Stimulated activated CD8-positive, alpha-beta memory T cell treated with anti-CD3 and anti-CD28 coated beads, Interleukin-15, amount 100 ng/mL, for 48 hours (primary cell): ENCODE results near the gene TMEM144.
"Not testable (repeated sequence)": the region's sequence is repeated elsewhere in the genome, so short reads cannot be mapped to it uniquely, and the experiment has no call there.

Experiments used
- DNase-seq, 2 donors: peaks; one replicate each; pipeline ENCODE4 v3.0.0-alpha.2; 2020; ENCODE audit warnings: low read depth in 2 of 2

The TMEM144 gene

DNA sequence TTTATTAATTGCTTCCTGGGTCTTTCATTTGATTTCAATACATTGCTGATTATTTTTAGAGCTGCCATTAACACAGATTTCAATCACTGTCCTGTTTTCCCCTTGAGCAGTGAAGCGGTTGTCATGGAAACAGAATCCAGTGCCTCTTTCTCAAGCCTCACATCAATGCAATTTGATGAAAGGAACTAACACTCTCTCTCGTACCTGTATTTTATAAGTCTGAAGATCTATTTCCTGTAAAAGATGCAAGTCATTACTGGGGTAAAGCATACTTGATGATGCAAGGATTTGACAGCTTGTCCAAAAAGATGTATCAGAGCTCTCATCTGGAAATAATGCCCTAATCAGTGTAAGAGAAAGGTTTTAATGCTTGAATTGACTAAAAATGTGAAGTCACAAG lies 19.6 kb upstream of the TMEM144 start:
- DNase-seq: no peak

DNA sequence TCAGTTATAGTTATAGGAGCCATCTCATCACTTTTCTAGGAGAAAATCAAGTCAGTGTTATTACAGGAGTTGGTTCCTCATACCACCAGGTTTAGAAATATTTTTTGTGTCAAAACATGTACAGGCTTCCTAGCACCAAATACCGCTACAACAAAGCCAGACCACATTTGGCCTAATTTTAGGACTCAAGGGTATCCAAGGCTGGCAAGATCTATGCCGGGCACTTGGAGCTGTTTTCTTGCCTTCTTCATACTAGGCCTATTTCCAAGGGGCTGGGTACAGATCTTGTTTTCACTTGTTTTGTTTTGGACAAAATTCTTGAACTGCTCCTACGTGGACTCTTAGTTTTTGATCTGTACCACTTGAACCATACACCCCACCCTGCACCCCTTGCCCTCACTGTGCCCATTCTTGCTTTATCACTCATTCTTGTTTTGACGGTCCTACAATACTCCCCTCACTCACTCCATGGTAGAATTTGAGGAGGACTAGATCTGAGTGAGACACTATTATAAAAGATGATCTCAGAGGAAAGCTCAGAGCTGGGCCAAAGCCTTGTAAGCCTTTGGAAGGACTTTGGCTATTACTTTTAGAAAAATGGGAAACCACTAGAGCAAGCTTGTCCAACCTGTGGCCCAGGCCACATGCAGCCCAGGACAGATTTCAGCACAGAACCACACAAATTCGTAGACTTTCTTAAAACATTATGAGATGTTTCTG lies 17.7 kb upstream of the TMEM144 start:
- no peak for DNase-seq

DNA sequence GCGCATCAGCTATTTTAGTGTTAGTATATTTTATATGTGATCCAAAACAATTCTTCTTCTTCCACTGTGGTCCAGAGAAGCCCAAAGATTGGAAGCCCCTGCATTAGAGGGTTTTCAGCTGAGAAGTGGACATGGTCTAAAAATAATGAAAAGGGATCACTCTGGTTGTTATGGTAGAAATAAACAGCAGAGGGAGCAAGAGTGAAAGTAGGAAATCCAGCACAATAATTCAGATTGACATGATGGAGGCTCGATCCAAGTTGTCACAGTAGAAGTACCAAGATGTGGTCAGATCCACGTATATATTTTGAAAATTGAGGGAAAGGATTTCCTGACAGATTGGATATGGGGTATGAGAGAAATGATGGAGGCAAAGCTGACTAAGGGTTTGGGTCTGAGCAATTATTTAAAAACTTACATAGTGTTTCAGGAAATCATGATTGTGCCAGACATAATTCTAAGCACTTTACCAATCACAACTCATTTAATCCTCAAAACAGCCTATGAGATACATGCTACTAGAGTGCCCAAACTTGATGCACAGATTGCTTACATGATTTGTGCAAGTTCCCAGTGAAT lies 17.0 kb upstream of the TMEM144 start:
- DNase-seq: no peak

DNA sequence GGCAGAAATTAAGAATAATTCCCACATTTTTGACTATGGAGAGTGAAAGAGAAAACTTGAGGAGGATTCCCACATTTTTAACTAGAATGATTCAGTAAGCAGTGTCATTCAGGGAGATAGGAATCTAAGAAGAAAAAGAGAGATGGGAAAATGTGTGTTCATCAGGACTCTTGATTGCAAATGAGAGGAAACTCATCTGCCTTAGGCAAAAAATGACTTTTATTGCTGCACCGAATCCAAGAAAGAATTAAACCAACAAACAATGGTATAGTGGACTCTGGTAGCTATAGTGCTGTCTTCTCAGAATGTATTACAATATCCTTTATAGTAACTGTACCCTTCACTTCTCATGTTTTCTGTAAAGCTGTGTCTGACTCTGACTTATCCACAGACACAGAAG lies 15.0 kb upstream of the TMEM144 start:
- DNase-seq: no peak

DNA sequence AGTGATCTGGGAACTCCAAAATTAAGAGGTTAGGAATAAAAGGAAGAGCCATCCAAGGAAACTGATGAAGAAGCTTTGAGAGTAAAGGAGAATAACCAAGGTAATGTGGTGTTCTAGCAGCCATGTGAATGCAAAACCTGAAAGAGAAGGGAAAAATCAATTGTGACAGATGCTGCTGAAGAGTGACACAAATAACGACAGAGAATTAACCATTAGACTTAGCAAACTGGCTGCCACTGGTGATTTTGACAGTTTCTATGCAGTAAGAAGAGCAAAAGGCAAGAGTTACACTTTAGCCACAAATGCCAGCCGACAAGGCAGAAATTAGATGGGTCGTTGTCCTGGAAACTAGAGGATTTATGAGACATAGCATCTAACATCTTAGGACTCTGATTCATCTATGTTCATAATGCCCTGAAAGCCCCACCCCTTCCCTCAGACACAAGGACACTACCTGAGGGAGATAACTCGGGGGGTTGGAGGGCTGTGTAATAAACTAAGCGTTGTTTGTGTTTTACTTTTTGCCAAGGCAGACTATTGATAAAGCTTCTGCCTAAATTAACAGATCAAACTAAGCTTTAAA lies 13.0 kb upstream of the TMEM144 start:
- DNase-seq: no peak

DNA sequence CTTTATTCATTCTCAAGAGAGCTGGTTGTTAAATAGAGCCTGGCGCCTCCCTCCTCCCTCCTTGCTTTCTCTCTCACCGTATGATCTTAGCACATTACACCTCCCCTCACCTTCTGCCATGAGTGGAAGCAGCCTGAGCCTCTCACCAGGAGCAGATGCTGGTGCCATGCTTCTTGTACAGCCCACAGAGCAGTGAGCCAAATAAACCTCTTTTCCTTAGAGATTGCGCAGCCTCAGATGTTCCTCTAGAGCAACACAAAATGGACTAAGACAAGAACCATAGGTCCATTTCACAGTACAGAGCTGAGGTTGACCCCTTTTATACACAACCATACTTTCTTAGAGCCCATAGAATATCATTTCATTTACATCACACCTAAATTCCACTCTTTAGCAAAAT lies 10.1 kb upstream of the TMEM144 start:
- DNase-seq: no peak

DNA sequence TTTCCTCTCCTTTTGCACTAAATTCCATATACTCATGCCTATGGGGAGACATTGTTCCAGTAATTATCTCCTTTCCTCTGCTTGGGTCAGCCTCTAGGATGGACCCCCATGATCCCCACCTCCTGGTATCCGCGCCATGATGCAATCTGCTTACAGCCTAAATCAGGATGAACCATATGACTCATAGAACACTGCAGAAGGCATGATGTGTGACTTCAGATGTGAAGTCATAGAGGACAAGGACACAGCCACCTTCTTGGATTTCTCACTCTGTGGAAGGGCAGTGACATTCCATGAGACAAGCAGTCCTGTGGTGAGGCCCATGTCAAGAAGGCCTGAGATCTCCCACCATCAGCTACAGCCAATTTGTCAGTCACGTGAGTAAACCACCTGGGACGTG lies 9.0 kb upstream of the TMEM144 start:
- no peak for DNase-seq

DNA sequence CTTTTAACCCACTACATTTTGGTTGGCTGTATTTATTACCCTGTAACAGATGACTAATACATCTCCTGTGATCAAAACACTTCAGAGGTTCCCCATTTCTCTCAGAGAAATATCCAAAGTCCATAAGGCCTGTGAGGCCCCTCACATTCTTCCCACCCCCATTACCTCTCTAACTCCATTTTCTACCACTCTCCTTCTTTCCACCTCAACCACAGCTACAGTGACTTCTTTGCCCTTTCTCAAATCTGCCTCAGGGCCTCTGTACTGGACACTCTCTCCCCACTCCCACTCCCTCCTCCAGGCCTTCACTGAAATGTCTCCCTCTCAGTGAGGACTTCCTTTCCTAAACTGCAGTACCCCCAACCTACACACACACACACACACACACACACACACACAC lies 8.4 kb upstream of the TMEM144 start:
- no peak for DNase-seq

DNA sequence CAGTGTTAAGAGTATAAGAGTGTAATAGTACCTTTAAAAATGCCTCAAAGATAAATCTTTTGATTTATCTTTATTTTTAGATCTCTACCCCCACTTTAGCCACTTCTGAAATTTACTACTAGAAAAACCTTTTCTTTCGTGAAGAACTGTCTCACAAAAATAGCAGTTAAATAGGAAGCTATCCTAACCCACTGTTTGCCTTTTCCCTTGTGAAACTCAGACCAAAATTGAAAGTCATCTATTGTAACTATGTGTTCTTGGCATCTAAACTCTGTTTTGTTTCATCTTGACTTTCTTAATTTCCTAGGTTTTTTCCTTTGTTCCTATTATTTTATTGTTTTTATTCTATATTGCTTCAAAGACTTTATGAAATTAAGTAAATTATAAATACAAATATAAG lies 7.8 kb upstream of the TMEM144 start:
- no peak for DNase-seq

DNA sequence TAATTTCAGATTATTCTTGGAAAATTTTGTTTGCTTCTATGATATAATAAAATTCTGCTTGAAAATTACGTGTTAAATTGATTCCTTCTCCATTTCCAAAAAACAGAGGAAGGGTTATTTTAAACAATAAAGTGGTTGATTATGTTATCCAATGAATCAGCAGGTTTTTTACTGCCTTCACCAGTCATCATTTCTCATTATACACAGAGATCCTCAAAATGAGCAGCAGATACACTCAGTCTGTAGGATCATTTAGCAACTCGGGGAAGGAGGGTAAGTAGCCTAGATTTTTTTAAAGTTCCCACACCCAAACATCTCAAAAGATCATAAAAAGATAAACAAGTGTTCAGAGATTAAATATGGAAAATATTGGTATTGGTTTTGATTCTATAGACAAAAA lies 6.8 kb upstream of the TMEM144 start:
- no peak for DNase-seq

DNA sequence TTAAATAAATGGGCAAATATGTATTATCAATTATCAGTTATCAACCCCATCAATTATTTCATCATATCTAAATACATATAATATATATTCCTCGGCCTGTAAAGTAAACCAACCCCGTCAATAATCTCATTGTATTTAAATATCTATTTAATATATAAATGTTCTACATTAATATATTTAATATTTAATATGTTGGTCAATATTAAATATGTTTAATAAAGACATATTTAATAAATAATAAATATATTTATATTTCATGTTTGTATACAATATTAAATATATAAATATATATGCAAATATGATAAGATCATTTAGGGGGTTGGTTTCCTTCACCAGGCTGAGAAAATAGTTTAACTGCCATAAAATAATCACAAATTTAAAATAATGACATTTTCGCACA lies 6.4 kb upstream of the TMEM144 start:
- DNase-seq: no peak

DNA sequence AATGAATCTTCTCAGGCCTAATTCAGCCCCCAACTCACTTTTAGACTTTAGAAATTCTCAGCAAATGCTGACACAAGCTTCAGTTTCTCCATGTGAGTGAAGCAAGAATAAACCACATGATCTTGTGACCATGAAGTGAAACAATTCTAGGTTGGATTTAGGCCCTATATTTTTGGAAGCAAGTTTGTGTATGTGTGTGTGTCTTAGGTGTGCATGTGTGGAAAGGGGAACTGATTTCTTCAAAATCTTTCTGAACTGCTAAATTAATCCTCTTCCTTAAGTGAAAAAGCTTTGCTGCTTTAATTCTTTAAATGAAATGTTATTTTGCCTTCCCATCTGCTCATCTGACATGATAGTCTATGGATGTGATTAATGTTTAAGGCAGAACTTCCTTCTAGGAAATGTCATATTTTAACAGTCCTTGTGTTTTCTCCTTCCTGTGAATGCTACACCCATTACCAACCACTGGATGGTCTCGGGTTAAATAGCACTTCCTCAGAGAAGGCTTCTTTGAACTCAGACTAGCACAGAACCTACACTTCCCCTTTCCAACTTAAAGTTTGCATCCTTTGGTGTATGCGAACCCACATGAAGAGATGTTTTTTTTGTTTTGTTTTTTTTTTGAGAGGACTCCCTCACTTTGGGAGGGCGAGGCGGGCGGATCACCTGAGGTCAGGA lies 1.2 kb upstream of the TMEM144 start:
- DNase-seq: no peak

DNA sequence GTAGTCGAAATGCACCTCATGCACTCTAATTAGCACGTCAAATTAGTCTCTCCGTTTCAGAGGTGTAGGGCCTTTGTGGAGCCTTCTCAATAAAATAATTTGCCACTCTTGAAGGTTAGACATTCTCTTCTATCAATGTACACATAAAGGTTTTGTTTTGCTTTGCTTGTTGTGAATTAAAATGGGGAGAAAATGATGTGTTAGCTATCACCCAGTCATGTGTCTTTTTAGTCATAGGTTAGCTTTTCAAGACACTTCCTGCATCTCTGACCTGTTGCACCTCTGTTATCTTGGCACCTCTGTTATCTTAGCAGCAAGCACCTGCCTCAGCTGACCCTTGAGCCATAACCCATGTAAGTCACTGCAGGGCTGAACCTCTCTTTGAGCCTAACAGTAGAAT lies 936 bp downstream of the TMEM144 start:
- DNase-seq: no peak

DNA sequence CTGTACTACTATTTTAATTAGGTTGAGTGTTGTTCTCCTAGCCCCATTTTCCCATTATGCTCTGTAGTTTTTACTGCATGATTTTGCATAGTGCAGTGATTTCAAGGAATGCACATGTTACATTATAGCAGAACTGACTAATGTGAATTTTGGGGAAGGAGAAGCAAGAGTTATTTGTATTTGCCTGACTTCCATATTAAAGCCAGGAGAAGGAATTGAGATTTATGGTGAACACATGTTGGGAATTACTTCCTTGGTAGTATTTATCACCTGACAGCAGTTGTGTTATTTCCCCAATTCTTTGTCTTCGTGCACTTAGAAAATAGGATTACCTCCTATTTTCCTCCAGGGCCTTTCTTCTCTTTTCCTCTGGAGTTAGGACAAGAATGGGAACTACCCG lies 3.2 kb downstream of the TMEM144 start:
- DNase-seq: no peak

DNA sequence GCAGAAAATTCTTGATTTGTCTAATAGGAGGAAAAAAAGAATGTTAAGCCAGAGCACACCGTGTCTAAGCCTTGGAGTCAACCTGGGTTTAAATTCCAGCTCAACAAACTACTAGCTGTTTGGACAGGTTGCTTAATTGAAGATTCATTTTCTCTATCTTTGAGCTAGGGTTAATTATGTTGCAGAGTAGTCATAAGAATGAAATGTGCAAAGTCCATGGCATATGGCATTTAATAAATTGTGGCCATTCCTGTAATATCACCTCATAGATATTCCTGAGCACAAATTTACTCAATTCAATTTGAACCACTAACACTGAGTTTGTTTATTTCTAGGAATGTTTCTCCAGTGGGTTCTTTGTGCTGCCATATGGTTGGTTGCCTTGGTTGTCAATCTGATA lies 4.6 kb downstream of the TMEM144 start:
- no peak for DNase-seq

DNA sequence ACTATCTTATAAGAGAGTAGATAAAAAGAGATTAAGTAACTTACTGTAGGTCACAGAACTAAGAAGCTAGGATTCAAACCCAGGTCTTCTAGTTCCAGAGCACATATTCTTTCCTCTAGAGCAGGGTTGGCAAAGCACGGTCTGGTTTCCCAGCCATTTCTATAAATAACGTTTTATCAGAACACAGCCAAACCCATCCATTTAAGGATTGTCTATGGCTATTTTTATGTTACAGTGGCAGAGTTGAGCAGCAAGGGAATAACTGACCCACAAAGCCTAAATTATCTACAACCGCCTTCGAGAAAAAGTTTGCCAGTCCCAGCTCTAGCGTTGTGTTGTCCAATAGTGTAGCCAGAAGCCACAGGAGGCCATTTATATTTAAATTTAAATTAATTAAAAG lies 7.5 kb downstream of the TMEM144 start:
- DNase-seq: no peak

DNA sequence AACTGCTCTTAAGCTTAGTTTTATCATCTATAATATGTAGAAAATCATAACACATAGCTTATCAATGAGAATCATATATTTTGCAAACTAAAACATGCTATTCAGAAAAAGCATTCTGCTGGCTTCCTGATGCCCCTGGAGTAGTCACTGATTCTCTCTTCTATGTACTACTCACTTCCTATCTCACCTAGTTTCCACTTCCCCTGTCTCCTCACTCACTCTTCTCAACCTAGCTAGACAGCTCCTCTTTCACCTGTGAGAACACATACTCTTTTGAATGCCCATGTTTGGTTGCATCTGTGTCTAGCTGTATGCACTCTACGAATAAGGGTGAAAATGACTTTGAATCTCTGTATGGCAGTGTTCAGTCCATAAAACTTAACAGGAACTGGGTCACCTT lies 9.3 kb downstream of the TMEM144 start:
- DNase-seq: no peak

DNA sequence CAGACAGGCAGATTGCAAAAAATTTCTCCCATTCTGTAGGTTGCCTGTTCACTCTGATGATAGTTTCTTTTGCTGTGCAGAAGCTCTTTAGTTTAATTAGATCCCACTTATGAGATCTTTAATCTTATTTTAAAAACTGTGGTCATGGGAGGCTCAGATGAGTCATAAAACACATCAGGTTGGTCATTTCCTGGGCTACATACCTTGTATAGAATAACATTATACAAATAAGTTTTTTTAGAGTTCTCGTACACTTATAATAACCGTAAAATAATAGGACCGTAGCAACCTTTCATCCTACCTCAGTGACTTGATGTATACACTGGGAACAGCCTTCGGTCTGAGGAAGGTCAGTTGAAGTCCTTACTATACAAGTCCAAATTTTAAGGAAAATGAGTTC lies 14.0 kb downstream of the TMEM144 start:
- not testable (repeated sequence) for DNase-seq

DNA sequence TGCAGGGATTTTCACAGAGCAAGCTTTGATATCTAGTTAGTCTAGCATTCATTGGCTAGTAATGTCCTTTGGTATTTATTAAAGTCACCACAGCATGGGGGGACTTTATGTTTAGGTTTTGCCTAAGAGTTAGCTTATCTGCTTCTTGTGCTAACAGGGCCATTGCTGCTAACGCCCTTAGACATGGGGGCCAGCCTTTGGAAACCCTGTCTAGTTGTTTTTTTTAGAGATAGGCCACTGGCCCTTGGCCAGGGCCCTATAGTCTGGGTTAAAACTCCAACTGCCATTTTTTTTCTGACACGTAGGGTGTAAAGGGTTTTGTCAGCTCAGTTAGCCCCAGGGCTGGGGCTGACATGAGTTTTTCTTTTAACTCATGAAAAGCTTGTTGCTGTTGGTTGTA lies 14.7 kb downstream of the TMEM144 start:
- DNase-seq: not testable (repeated sequence)

DNA sequence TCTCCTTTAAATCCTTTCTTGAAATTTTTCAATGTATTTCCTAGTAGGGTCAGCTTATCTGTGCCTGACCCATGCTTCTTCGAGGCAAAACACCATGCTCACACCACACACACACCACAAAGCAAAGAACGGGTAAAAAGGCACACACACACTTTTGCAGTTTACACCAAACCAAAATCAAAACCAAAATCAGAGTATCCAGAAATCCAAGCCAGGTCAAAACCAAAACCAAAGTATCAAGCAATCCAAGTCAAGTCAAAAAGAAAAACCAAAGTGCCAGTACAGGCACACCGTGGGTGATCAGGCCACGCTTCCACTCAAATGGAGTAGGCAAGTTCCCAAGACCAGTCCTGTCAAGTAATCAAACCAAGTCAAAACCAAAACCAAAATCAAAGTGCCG lies 17.6 kb downstream of the TMEM144 start:
- DNase-seq: not testable (repeated sequence)

DNA sequence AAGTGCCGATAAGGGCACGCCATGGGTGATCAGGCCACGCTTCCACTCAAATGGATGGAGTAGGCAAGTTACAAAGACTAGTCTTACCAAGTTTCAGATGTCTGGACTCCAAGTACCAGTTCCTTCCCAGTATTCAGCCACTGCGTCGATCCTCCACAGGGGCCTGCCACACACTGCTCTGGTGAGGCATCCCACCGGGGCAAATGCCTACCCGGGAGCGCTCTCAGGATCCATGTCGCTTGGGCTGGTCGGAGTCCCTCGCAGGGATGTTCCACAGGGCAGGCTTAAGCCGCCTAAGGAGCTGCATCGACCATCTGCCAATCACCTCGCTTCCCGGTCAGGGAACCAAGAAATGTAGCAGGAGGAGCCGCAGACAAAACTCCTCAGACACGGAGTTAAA lies 18.1 kb downstream of the TMEM144 start:
- not testable (repeated sequence) for DNase-seq

DNA sequence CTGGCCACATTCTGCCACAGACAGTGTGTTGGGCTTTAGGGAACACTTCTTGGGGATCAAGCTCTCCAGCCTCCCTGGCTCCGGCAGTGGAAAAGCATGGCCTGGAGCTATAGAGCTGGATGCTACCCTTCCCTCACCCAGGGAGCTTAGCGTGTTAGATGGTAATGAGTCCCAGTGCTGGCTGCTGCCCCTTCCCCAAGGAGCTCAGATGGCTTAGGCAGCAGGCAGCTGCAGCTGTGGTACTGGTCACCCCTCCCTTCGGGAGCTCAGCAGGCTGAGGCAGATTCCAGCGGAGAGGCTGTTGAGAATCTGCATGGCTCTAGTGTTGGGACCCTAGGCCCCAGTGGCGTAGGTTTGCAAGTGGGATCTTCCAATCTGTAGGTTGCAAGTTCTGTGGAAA lies 19.5 kb downstream of the TMEM144 start:
- DNase-seq: no peak

DNA sequence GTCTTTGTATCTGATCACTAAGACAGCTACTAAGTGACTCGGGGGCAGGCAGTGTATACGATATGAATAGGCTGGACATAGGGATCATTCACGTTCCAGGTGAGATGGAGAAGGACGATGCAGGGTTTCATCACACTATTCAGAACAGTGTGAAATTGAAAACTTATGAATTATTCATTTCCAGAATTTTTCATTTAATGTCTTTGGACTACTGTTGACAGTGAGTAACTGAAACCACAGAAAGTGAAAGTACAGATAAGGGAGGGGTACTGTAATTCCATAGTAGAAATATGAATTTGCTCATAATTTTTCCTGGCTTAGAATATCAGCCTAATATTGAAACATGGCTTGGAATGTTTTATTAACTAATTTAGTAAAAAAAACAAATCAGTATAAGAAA lies 24.4 kb downstream of the TMEM144 start:
- DNase-seq: no peak
